Measurements from ENCODE around the gene RBMS1.
A peak's percentile ranks its signal among the peaks of the same experiment; 100 is the strongest.

RBMS1 gene

GRCh38 chr2:160328811-160329527 lies 164.6 kb downstream of the RBMS1 start:
- H3K9me3 Mint-ChIP-seq: no peaks in the 10 kb centered on the region
- peak overlapping the region; percentile 15 for H3K27ac Mint-ChIP-seq
- peaks cover 89% of the 10 kb centered on the region for H3K4me1 Mint-ChIP-seq
- DNase-seq (ENCODE audit: low spot score in 2 of 2) (no peak), ATAC-seq (peak; percentile 73)
- peak overlapping the region; percentile 36 for H3K4me3 Mint-ChIP-seq
- H3K36me3 Mint-ChIP-seq: peaks cover 6% of the 10 kb centered on the region

GRCh38 chr2:160326786-160327185 lies 166.8 kb downstream of the RBMS1 start:
- H3K4me1 Mint-ChIP-seq: peaks cover 88% of the 10 kb centered on the region
- H3K4me3 Mint-ChIP-seq: no peak overlapping the region
- no peak for DNase-seq (ENCODE audit: low spot score in 2 of 2)

GRCh38 chr2:160325418-160325817 lies 168.2 kb downstream of the RBMS1 start:
- Mint-ChIP-seq H3K9me3 (no peaks in the 10 kb centered on the region), H3K36me3 (peaks cover 14% of the 10 kb centered on the region), H3K4me3 (no peak overlapping the region), H3K27ac (no peak overlapping the region), H3K4me1 (peaks cover 88% of the 10 kb centered on the region)
- ATAC-seq (no peak), DNase-seq (ENCODE audit: low spot score in 2 of 2) (no peak)

More at GRCh38 chr2:160326786-160327185, 166.8 kb downstream of the RBMS1 start:
- H3K36me3 Mint-ChIP-seq: peaks cover 14% of the 10 kb centered on the region
- no peak for ATAC-seq
- H3K9me3 Mint-ChIP-seq: no peaks in the 10 kb centered on the region
- H3K27ac Mint-ChIP-seq: peak overlapping the region; percentile 23

GRCh38 chr2:160324917-160325316 lies 168.7 kb downstream of the RBMS1 start:
- no peak for DNase-seq (ENCODE audit: low spot score in 2 of 2)
- H3K4me3 Mint-ChIP-seq: no peak overlapping the region
- ATAC-seq: peak; percentile 38
- no peaks in the 10 kb centered on the region for H3K9me3 Mint-ChIP-seq
- H3K36me3 Mint-ChIP-seq: peaks cover 17% of the 10 kb centered on the region
- H3K4me1 Mint-ChIP-seq: peaks cover 90% of the 10 kb centered on the region
- no peak overlapping the region for H3K27ac Mint-ChIP-seq

- Mint-ChIP-seq H3K4me1 (peaks cover 83% of the 10 kb centered on the region), H3K4me3 (no peak overlapping the region), H3K9me3 (no peaks in the 10 kb centered on the region), H3K36me3 (peaks cover 19% of the 10 kb centered on the region), H3K27ac (no peak overlapping the region)
- DNase-seq (ENCODE audit: low spot score in 2 of 2) (peak in 1 of 2 donors; percentile 71), ATAC-seq (no peak)
These were observed 169.3 kb downstream of the RBMS1 start for GRCh38 chr2:160324161-160324800.

GRCh38 chr2:160322320-160322719 lies 171.3 kb downstream of the RBMS1 start:
- peaks cover 68% of the 10 kb centered on the region for H3K4me1 Mint-ChIP-seq
- H3K4me3 Mint-ChIP-seq: no peak overlapping the region
- DNase-seq (ENCODE audit: low spot score in 2 of 2) (no peak), ATAC-seq (peak; percentile 94)
- peaks cover 19% of the 10 kb centered on the region for H3K36me3 Mint-ChIP-seq
- no peaks in the 10 kb centered on the region for H3K9me3 Mint-ChIP-seq
- H3K27ac Mint-ChIP-seq: peak overlapping the region; percentile 5

GRCh38 chr2:160321006-160321405 lies 172.6 kb downstream of the RBMS1 start:
- H3K27ac Mint-ChIP-seq: no peak overlapping the region
- H3K4me1 Mint-ChIP-seq: peaks cover 64% of the 10 kb centered on the region
- H3K4me3 Mint-ChIP-seq: no peak overlapping the region
- no peaks in the 10 kb centered on the region for H3K9me3 Mint-ChIP-seq
- H3K36me3 Mint-ChIP-seq: peaks cover 20% of the 10 kb centered on the region
- ATAC-seq (no peak), DNase-seq (ENCODE audit: low spot score in 2 of 2) (no peak)

- Mint-ChIP-seq H3K9me3 (no peaks in the 10 kb centered on the region), H3K27ac (no peak overlapping the region), H3K36me3 (peaks cover 23% of the 10 kb centered on the region), H3K4me3 (no peak overlapping the region), H3K4me1 (peaks cover 55% of the 10 kb centered on the region)
- DNase-seq (ENCODE audit: low spot score in 2 of 2) (no peak), ATAC-seq (no peak)
These were observed 173.9 kb downstream of the RBMS1 start for GRCh38 chr2:160319700-160320099.

GRCh38 chr2:160318218-160318617 lies 175.4 kb downstream of the RBMS1 start:
- no peaks in the 10 kb centered on the region for H3K9me3 Mint-ChIP-seq
- H3K36me3 Mint-ChIP-seq: peaks cover 32% of the 10 kb centered on the region
- DNase-seq (ENCODE audit: low spot score in 2 of 2): no peak
- peaks cover 47% of the 10 kb centered on the region for H3K4me1 Mint-ChIP-seq
- H3K4me3 Mint-ChIP-seq: no peak overlapping the region
- no peak for ATAC-seq
- no peak overlapping the region for H3K27ac Mint-ChIP-seq

- Mint-ChIP-seq H3K27ac (no peak overlapping the region), H3K4me1 (peaks cover 39% of the 10 kb centered on the region), H3K36me3 (peaks cover 36% of the 10 kb centered on the region)
These were observed 176.2 kb downstream of the RBMS1 start for GRCh38 chr2:160317181-160318099.

GRCh38 chr2:160315337-160315736 lies 178.3 kb downstream of the RBMS1 start:
- Mint-ChIP-seq H3K4me1 (peaks cover 18% of the 10 kb centered on the region), H3K27ac (no peak overlapping the region), H3K9me3 (no peaks in the 10 kb centered on the region), H3K36me3 (peaks cover 47% of the 10 kb centered on the region), H3K4me3 (no peak overlapping the region)
- DNase-seq (ENCODE audit: low spot score in 2 of 2): no peak
- ATAC-seq: no peak

More at GRCh38 chr2:160317181-160318099, 176.2 kb downstream of the RBMS1 start:
- Mint-ChIP-seq H3K9me3 (no peaks in the 10 kb centered on the region), H3K4me3 (no peak overlapping the region)
- ATAC-seq (no peak), DNase-seq (ENCODE audit: low spot score in 2 of 2) (no peak)

- ATAC-seq: no peak
- H3K36me3 Mint-ChIP-seq: peaks cover 46% of the 10 kb centered on the region
- no peak overlapping the region for H3K4me3 Mint-ChIP-seq
- peaks cover 14% of the 10 kb centered on the region for H3K4me1 Mint-ChIP-seq
- no peaks in the 10 kb centered on the region for H3K9me3 Mint-ChIP-seq
- no peak for DNase-seq (ENCODE audit: low spot score in 2 of 2)
- no peak overlapping the region for H3K27ac Mint-ChIP-seq
These were observed 183.3 kb downstream of the RBMS1 start for GRCh38 chr2:160310118-160310828.

- peaks cover 46% of the 10 kb centered on the region for H3K36me3 Mint-ChIP-seq
- ATAC-seq (no peak), DNase-seq (ENCODE audit: low spot score in 2 of 2) (no peak)
- H3K4me3 Mint-ChIP-seq: no peak overlapping the region
- H3K9me3 Mint-ChIP-seq: no peaks in the 10 kb centered on the region
- H3K4me1 Mint-ChIP-seq: peaks cover 13% of the 10 kb centered on the region
- H3K27ac Mint-ChIP-seq: peak overlapping the region; percentile 35
These were observed 184.0 kb downstream of the RBMS1 start for GRCh38 chr2:160309585-160309984.

GRCh38 chr2:160308915-160309314 lies 184.7 kb downstream of the RBMS1 start:
- Mint-ChIP-seq H3K9me3 (no peaks in the 10 kb centered on the region), H3K4me3 (no peak overlapping the region), H3K27ac (peak overlapping the region; percentile 35), H3K36me3 (peaks cover 49% of the 10 kb centered on the region), H3K4me1 (peaks cover 9% of the 10 kb centered on the region)
- DNase-seq (ENCODE audit: low spot score in 2 of 2): no peak
- no peak for ATAC-seq

- ATAC-seq: no peak
- peaks cover 47% of the 10 kb centered on the region for H3K36me3 Mint-ChIP-seq
- no peak overlapping the region for H3K4me3 Mint-ChIP-seq
- H3K27ac Mint-ChIP-seq: peak overlapping the region; percentile 35
- H3K9me3 Mint-ChIP-seq: no peaks in the 10 kb centered on the region
- no peak for DNase-seq (ENCODE audit: low spot score in 2 of 2)
- H3K4me1 Mint-ChIP-seq: peaks cover 9% of the 10 kb centered on the region
These were observed 185.1 kb downstream of the RBMS1 start for GRCh38 chr2:160308476-160308875.

Measured in stimulated activated effector memory CD8-positive, alpha-beta T cell treated with anti-CD3 and anti-CD28 coated beads, Interleukin-12 subunit alpha, Interleukin-12 subunit beta, amount 100 ng/mL, for 72 hours (primary cell).